HG03378 (cell line): ENCODE measurements around the gene PTPRN2.
"Not testable (repeated sequence)": the region's sequence is repeated elsewhere in the genome, so short reads cannot be mapped to it uniquely, and the experiment has no call there.

Source experiments
- ATAC-seq: cut with Tn5 transposase; IDR thresholded peaks from one replicate; pipeline ENCODE4 v1.9.1; 2021; ENCODE audit warnings: mild to moderate bottlenecking, moderate library complexity; ENCODE audit not compliant: unreplicated experiment

Gene PTPRN2

DNA sequence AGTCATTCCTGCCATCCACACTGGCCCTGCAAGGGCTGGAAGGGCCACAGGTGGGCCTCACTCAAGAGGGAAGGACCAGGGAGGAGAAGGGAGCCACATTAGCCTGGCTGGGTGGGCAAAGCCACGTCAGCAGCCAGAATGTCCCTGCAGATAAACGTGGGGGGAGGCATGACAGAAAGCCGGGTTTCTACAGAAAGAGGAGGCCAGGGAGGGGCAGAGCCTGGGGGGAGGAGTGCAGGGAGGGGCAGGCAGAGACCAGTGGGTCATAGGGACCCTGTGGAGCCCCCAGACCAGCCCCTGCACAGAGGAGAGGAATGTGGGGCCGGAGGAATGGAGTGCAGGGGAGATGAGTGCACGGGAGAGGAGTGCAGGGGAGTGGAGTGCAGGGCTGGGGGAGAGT is 590.2 kb downstream of the PTPRN2 start:
- no peak for ATAC-seq

DNA sequence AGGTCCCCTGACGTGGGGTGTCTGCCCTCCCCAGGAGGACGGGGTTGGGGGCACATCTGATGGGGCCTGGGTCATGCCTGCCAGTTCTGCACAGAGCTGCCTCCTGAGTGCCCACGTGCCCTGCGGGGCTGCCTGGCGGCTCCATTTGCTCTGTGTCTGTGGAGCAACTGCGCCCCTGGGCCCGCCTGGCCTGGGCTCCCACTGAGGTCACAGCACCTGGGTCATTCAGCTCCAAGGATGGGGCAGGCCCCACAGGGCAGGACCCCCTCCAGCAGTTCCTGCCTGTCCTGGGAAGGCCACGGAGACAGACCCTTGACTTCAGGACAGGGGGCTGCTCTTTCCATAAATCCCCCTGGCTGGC is 590.6 kb downstream of the PTPRN2 start:
- no peak for ATAC-seq

DNA sequence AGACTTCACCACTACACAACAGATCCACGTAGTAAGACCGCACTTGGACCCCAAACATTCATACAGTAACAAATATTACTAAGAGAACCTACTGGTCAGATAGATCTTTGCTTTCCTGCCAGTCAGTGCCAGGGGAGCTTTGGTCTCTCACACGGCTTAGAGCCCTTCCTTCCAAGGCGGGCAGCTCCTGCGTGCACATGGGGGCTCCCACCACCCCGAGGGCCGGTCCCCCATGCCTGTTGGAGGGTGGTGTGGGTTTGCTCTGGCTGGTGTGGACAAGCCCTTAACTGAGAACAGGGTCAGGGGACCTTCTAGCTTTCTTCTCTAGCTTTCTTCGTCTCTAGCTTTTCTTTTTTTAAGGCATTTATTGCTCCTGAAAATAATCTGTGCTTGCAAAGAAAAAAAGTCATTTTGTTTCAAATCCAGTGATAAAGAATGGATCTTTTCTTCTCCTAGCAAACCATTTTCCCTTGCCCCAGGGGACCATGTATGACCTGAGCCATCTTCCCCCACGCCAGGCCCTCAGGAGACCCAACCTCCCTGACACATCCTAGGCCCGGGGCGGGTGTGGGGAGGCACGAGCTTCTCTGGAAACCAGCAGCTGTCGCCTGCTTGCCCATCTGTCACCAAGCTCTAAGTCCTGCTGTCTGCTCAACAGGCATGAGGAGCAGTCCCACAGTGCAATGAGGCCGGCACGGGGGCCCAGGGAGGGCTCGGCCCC is 591.1 kb downstream of the PTPRN2 start:
- ATAC-seq, result no peak

DNA sequence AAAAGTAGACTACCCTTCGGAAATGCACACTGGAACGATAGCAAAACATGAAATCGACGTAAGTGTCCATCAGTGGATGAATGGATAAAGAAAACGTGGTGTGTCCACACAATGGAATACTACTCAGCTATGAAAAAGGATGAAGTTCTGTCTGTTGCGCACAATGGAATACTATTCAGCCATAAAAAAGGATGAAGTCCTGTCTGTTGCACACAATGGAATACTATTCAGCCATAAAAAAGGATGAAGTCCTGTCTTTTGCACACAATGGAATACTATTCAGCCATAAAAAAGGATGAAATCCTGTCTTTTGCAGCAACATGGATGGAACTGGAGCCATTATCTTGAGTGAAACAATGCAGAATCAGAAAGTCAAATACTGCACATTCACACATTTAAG is 591.8 kb downstream of the PTPRN2 start:
- ATAC-seq, result no peak

DNA sequence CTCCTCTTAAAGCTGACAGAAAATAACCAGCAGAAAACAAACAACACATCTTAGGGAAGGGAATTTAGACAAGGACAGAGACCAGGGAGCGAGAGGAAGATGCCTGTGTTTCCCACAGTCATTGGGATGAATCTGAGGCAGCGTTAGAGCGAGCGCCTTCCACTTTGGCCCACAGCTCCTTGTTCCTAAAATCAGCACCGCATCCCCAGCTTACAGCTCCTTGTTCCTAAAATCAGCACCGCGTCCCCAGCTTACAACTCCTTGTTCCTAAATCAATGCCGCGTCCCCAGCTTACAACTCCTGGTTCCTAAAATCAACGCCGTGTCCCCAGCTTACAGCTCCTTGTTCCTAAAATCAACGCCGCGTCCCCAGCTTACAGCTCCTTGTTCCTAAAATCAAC is 593.3 kb downstream of the PTPRN2 start:
- no peak for ATAC-seq

DNA sequence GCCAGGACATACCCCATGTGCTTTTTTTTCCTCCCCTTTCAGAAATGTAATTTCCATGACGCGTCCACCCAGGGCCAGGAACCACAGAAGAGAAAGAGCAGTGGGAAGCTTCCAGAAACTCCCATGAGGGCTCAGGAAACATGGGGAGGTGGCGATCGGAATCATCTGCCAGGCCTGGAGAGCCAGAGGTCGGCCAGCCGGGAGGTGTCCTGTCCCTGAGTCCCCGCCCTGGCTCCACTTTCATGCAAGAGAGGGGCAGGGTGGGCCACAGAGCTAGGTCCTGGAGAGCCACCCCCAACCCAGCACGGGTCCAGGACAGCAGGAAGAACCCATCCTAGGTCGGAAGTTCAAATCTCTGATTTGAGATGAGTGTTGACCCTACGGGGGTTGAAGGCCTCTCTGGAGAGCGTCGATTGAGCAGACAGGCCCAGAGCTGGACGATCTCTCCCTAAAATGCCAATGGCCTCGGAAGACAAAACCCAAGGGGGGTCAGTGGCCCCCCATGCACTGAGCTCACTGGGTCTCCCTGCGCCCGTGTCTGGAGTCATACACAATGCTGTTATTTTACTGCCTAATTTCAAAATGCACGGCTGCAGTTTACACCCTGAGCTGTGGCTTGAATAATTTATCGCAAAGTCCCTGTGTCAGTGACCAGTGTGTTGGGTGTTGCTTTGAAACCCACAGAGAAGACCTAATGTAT is 594.1 kb downstream of the PTPRN2 start:
- ATAC-seq, result no peak

DNA sequence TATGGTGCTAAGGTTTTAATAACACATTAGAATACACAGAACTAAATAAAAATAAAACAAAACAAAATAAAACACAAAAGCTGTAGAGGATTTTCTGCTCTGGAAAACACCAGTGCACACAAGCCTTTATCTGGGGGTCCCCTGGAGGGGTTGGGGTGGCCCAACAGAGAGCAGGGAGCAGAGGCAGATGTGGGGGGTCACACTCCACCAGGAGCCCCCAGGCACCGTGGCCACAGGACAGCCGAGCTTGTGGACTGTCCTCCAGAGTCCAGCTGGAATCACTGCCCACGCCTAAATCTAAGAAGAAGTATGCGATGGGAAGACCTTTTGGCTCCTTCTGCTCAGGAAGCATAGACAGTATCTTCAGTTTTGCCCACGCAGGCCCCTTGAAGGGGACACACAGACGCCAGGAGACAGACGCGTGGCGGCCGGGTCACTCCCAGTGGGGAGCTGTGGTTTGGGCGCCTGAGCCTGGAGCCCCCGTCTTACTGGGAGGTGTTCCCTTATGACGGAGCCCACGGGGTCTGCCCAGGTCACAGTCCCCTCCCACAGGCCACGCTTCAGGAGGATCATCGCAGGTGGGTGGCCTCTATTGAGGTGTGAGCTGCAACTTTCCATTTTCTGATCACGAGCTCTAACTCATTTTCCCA is 595.0 kb downstream of the PTPRN2 start:
- ATAC-seq, result no peak

DNA sequence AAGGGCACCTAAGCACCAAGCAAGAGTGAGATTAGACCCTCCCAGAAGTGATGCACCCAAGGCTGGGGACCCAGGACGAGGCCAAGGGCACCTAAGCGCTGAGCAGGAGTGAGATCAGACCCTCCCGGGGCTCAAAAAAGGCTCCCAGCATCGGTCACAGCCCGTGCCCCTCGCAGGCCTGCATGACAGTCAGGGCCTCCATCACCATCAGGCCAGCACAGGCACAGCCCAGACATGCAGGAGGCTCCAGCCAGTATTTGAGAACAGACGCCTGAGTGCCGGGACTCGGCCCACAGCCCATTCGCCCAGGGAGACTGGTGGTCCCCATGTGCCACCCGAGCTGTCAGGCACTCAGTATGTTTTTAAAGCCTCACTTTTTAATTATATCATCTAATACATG is 595.9 kb downstream of the PTPRN2 start:
- ATAC-seq, result no peak

DNA sequence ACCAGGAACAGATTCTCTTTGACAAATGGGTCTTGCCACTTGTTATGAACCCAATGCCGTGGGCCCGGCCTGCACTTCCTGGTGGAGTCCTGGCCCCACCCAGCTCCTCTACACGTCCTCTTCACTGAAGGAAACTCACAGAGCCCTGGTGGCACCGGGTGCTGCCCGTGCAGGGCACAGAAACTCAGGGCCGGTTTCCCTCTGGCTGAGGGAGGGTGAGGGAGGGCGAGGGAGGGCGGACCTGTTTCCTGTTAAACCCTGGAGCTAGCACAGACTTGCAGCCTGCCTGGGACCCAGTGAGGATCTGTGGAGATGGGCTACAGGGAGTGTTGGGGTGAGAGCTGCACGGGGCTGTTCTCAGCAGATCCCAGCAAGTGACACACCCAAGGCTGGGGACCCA is 596.3 kb downstream of the PTPRN2 start:
- no peak for ATAC-seq

DNA sequence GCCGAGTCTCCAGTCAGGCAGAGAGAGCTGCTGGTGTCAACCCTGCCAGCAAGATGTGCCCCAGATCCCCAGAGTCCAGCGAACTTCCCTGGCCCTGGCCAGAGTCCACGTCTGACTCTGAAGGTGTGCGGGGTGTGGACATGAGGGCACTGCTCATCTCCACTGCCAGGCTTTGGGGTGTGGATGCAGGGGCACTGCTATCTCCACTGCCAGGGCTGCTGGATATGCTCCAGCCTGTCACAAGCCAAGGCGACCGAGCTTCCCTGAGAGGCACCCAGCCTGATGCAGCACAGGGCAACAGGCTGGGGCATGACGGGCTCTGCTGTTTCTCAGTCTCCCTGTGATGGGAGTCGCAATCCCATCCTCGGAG is 596.8 kb downstream of the PTPRN2 start:
- ATAC-seq, result no peak

DNA sequence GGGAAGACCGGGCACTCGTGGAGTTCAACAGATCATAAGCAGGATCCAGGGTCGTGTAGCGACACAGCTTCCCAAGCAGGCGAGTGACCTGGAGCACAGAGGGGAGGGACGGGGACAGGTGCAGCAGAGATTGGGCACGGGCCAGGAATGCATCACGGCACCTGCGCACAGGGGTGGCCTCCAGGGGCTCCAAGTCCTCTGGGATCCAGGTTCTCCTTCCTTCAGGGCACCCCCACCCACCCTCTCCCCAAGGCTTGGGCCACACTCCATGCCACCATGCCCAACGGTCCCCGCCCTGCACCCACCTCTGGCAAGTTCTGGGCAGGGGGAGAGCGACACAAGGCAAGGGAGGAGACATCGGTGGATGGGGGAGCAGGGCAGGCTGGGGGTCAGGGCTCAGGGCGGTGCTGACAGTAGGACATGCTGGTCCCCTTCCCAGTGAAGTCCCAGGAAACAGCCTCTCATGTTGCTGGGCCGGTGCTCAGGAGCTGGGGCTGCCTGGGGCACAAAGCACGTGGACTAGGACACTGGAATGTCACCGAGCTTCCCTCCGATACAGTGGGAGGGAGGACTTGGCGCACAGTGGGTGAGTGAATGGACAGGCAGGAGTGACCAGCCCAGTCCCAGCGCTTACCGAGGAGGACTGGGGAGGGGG is 597.3 kb downstream of the PTPRN2 start:
- no peak for ATAC-seq

DNA sequence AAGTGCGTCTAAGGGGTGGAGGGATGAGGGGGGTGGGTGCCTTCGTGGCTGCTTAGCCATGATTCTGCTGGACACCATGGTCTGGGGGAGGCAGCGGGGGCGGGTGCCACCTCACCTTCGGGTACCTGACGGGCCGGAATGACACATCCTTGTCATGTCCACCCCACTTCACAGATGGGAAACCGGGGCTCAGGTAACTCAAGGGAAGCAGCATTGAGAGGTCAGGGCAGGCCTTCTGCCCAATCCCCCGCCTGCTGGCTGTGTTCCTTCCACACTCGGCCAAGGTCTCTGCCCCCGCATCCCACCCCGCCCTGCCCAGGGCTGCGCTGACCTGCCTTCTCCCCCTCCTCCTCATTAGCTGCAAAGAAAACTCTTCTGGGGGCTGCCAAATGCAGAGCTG is 598.0 kb downstream of the PTPRN2 start:
- no peak for ATAC-seq

DNA sequence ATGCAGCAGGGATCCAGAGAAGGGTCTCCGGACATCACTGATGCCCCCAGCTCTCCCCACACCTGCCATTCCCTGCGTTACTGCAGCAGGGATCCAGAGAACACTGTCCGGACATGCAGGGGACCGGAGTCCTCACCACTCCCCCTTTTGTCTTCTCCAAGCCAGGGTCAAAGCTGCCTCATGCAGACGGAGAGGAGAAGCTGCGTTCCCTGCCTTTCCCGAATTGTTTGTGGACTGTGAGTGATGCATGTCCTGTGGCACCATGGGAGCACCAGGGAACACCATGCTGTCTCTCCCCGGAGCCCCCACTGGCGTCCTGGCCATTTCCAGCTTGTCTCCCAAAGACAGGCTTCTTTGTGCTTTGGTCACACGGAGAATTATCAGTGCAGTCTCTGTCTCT is 599.7 kb downstream of the PTPRN2 start:
- no peak for ATAC-seq

DNA sequence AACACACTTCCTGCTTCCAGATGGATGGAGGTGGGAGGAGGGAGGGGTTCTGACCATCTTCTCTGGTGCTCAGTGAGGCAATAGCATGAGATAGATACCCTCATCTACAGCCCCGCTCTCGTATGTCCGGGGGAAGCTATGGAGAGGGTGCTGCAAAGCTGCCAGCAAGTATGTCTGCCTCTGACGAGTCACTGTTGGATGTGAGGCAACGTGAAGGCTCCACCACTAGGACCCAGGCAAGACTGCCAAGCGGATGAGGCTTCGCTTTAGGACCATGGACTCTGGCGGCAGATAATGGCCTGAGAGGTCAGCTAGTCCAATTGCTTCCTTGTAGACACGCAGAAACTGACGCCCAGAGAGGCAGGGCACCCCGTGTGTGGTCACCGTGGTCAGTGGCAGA is 601.6 kb downstream of the PTPRN2 start:
- no peak for ATAC-seq

DNA sequence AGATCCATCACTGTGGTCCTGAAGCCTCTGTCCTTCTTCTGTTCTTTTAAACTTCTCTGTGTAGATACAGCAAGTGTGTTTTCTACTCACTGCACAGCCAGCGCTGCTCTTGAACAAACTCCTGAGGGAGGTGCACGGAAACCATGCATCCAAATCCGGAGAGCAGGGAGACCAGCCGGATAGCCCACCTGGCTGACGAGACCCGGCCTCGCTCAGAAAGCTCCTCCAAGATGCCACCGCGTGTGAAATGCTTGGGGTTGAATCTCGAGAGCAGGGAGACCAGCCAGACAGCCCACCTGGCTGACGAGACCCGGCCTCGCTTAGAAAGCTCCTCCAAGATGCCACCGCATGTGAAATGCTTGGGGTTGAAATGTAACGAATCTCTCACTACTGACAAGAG is 602.0 kb downstream of the PTPRN2 start:
- no peak for ATAC-seq

DNA sequence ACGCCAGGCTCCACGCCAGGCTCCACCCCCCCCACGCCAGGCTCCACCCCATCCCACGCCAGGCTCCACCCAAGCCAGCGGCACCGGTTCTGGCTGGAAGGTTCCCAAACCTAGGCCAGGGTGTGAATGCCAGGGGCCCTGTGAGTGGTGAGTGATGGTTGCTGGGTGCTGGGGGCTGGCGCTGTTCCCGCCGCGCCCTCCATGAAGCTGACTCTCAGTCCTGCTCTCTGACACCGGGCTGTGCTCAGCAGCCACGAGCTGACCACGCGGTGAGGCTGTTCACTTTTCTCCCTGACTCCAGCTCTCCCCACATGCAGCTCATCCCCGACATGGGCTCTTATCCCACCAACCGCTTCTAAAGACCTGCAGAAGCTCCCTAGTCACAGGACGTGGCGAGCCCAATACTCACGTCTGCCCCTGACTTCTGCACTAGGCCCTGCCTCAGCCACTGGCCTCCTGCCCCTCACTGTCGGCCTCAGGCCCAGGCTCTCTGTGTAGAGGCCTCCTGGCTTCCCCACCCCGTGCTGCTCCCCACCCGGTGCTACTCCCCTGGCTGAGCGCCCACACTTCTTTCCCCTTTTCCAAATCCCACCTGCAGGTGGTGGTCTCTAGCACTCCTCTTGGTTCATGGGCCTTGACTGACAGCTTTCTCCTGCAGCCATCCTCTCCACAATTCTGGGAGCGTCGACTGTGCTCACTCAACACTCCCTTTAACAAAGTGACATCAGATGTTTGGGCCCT is 603.0 kb downstream of the PTPRN2 start:
- no peak for ATAC-seq

DNA sequence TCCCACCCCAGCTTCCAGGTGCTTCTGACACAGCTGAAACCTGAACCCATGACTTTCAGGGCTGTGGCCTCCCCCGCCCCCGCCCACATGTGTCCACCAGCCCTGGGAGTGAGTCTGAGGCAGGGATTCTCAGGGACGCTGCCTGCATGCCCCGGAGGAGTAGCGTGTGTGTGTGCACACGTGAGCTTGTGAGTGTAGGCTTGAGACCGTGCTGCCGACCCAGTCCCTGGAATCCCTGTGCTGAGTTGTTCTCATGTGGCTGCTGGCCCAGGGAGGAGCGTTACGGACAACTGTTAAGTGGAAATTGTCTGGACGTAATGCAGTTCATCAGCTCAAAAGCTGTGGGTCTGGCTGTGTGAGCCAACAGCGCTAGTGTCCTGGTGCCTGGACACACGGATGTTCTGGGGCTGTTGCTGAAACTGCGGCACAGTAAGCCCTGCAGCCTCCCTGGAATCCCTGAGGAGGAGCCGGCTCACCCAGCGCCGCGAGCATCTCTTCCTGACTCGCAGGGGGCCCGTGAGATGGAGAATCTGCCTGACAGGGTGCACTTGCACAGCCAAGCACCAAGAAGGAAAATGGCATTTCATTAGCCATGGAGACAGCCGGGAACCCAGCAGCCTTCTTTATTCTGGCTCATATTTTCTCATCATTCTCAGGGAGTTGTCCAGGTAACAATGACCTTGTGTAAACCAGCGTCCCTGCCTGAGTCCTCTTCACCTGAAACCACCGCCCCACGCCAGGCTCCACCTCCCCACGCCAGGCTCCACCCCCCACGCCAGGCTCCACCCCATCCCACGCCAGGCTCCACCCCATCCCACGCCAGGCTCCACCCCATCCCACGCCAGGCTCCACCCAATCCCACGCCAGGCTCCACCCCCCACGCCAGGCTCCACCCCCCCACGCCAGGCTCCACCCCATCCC is 603.9 kb downstream of the PTPRN2 start:
- no peak for ATAC-seq

DNA sequence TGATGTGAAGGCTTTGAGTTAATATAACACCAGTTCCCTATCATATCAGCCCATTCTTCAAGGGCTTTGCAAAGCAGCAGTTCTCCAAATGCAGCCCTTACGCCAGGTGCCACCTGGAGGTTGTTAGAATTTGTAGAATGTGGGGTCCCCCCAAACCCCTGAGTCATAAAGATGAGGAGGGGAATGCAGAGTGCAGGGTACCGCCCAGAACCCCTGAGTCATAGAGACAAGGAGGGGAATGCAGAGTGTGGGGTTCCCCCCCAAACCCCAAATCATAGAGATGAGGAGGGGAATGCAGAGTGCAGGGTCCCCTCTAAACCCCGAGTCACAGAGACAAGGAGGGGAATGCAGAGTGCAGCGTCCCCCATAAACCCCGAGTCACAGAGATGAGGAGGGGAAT is 605.8 kb downstream of the PTPRN2 start:
- ATAC-seq, result no peak

DNA sequence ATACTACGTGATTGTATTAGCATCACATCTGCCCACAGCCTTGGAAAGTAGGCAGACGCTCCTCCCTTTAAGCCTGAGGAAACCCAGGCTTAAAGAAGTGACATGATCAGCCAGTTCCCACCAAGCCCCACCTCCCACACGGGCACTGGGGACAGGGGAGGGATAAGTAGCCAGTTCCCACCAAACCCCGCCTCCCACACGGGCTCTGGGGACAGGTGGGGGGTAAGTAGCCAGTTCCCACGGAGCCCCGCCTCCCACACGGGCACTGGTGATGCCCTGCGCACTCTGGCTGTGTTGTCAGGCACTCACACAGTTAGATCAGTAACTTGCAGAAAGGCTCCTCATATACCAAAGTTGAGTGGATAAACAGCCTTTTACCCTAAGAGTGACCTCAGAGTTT is 606.8 kb downstream of the PTPRN2 start:
- ATAC-seq, result no peak

DNA sequence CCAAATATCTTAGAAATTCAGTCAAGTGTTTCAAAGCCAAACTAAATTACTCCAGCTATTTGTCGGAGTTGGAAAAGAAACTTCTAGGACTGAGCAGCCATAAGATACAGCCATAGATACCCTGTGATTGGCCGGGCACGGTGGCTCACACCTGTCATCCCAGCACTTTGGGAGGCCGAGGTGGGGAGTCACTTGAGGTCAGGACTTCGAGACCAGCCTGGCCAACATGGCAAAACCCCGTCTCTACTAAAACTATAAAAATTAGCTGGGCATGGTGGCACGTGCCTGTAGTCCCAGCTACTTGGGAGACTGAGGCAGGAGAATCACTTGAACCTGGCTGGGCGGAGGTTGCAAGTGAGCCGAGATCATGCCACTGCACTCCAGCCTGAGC is 607.3 kb downstream of the PTPRN2 start:
- ATAC-seq, result not testable (repeated sequence)
